Activated CD4-positive, alpha-beta memory T cell treated with anti-CD3 and anti-CD28 coated beads for 36 hours (primary cell): Measurements from ENCODE around the gene F13A1. TPM values are rescaled to one million over a fixed set of nuclear protein-coding genes. Genes with fewer than 3 reads are reported as not detected.

Experiments used
- CTCF ChIA-PET: fragments of 350-600 bp; sonication (Branson Sonifier 250); formaldehyde crosslinking; loops from one replicate; lab custom pipeline; 2021; ENCODE audit warnings: antibody characterized with exemption, inconsistent platforms; lab: Charles Lee
- POLR2A ChIA-PET: fragments of 350-600 bp; sonication (Branson Sonifier 250); formaldehyde crosslinking; loops from one replicate; lab custom pipeline; 2021; ENCODE audit warnings: antibody characterized with exemption; lab: Charles Lee
- DNase-seq: peaks from one replicate; pipeline ENCODE4 v3.0.0-alpha.2; 2020
- H3K27ac Mint-ChIP-seq: one replicate; pipeline ENCODE4 v1.8.0; 2021; ENCODE audit warnings: mixed read lengths
- H3K27me3 Mint-ChIP-seq: one replicate; pipeline ENCODE4 v1.8.0; 2021; ENCODE audit warnings: mixed read lengths
- H3K36me3 Mint-ChIP-seq: one replicate; pipeline ENCODE4 v1.8.0; 2021; ENCODE audit warnings: mixed read lengths
- H3K4me1 Mint-ChIP-seq: one replicate; pipeline ENCODE4 v1.8.0; 2021; ENCODE audit warnings: low read depth, mixed read lengths
- H3K4me3 Mint-ChIP-seq: one replicate; pipeline ENCODE4 v1.8.0; 2021; ENCODE audit warnings: mild to moderate bottlenecking, mixed read lengths
- H3K9me3 Mint-ChIP-seq: one replicate; pipeline ENCODE4 v1.8.0; 2021; ENCODE audit warnings: mixed read lengths
- intact Hi-C: fragments of 100-400 bp; cut with micrococcal nuclease; formaldehyde crosslinking; loops from one replicate; pipeline ENCODE4 v1.15.1; 2023
- total RNA-seq, 2 experiments: library from RNA; stranded (reverse); gene quantifications; one replicate each; pipeline ENCODE4 v1.2.3, GENCODE V29; 2021

The F13A1 gene
- total RNA-seq, 2 experiments from 2014 or later: not detected

DNA sequence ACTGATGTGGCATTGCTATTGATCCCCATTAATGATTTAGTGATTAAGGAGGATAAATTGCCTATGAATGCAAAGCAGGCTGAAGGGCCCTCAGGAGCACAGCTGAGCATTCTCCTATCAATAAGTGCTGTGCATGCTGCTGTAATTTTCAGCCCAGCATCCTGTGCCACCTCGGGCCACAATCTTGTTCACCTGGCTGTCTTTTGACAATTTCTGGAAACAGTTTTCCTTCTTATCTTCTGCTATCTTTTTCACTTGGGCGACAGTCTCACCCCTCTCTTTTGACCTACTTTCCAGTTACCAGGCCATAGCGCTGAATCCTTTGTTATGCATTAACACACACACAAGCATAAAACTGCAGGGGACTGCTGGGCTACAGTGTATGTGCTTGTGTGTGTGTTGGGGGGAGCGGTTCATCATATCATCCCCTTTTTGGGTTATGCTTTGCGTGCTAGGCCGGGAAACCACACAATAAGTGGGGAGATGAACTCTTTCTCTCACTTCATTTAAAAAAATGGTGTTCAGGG is 60.2 kb downstream of the F13A1 start:
- POLR2A ChIA-PET: no interaction called here
- H3K9me3 Mint-ChIP-seq: no peaks in the 10 kb centered on the region
- H3K27me3 Mint-ChIP-seq: no peaks in the 10 kb centered on the region
- CTCF ChIA-PET: no interaction called here
- intact Hi-C loops: no loop called here
- no peak overlapping the region for H3K4me3 Mint-ChIP-seq
- no peak for DNase-seq
- H3K27ac Mint-ChIP-seq: no peak overlapping the region
- no peaks in the 10 kb centered on the region for H3K36me3 Mint-ChIP-seq
- no peaks in the 10 kb centered on the region for H3K4me1 Mint-ChIP-seq

GRCh38 chr6:6256886-6257285 is 63.6 kb downstream of the F13A1 start:
- CTCF ChIA-PET: no interaction called here
- POLR2A ChIA-PET: no interaction called here
- no peak for DNase-seq
- intact Hi-C loops: no loop called here
- Mint-ChIP-seq H3K4me3 (no peak overlapping the region), H3K36me3 (no peaks in the 10 kb centered on the region), H3K27ac (no peak overlapping the region), H3K27me3 (peaks cover 1% of the 10 kb centered on the region), H3K9me3 (no peaks in the 10 kb centered on the region), H3K4me1 (no peaks in the 10 kb centered on the region)

- ChIA-PET CTCF (no interaction called here), POLR2A (no interaction called here)
- intact Hi-C loops: no loop called here
- DNase-seq: no peak
- no peak overlapping the region for H3K27ac Mint-ChIP-seq
- no peaks in the 10 kb centered on the region for H3K4me1 Mint-ChIP-seq
- H3K4me3 Mint-ChIP-seq: no peak overlapping the region
- H3K27me3 Mint-ChIP-seq: peaks cover 4% of the 10 kb centered on the region
- H3K36me3 Mint-ChIP-seq: no peaks in the 10 kb centered on the region
- no peaks in the 10 kb centered on the region for H3K9me3 Mint-ChIP-seq
These were observed 64.2 kb downstream of the F13A1 start for GRCh38 chr6:6256259-6256658.

- no peaks in the 10 kb centered on the region for H3K36me3 Mint-ChIP-seq
- H3K27me3 Mint-ChIP-seq: peaks cover 18% of the 10 kb centered on the region
- intact Hi-C loops: no loop called here
- no peak for DNase-seq
- no peaks in the 10 kb centered on the region for H3K4me1 Mint-ChIP-seq
- H3K9me3 Mint-ChIP-seq: no peaks in the 10 kb centered on the region
- no peak overlapping the region for H3K27ac Mint-ChIP-seq
- CTCF ChIA-PET: no interaction called here
- H3K4me3 Mint-ChIP-seq: no peak overlapping the region
- POLR2A ChIA-PET: no interaction called here
These were observed 68.7 kb downstream of the F13A1 start for GRCh38 chr6:6251555-6252280.

DNA sequence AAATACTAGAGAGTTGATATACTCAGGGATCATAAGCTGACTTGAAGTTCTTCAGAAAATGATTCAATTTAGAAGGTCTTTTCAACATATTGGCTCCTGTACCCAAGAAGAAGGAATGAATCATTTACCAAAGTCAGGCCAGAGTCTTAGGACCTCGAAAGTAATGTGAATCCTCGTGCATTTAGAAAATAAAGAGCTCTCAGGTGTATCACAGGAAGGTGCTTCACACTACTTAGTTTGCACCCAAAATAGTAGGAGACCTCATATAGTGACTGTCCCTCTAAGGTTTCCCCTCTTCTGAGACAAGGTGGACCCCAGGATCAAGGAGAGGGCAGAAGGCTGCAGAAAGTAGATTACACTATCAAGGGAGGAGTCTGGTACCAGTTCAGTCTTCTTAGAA is 71.8 kb downstream of the F13A1 start:
- H3K27ac Mint-ChIP-seq: no peak overlapping the region
- ChIA-PET POLR2A (no interaction called here), CTCF (no interaction called here)
- H3K4me3 Mint-ChIP-seq: no peak overlapping the region
- DNase-seq: no peak
- no peaks in the 10 kb centered on the region for H3K4me1 Mint-ChIP-seq
- H3K27me3 Mint-ChIP-seq: peaks cover 18% of the 10 kb centered on the region
- H3K9me3 Mint-ChIP-seq: no peaks in the 10 kb centered on the region
- H3K36me3 Mint-ChIP-seq: no peaks in the 10 kb centered on the region
- intact Hi-C loops: no loop called here

- Mint-ChIP-seq H3K9me3 (no peaks in the 10 kb centered on the region), H3K4me3 (no peak overlapping the region), H3K27me3 (peaks cover 15% of the 10 kb centered on the region), H3K36me3 (no peaks in the 10 kb centered on the region), H3K27ac (no peak overlapping the region), H3K4me1 (no peaks in the 10 kb centered on the region)
- no peak for DNase-seq
- intact Hi-C loops: no loop called here
- CTCF ChIA-PET: no interaction called here
- POLR2A ChIA-PET: no interaction called here
These were observed 73.9 kb downstream of the F13A1 start for GRCh38 chr6:6246544-6246943.

GRCh38 chr6:6244624-6245023 is 75.8 kb downstream of the F13A1 start:
- POLR2A ChIA-PET: no interaction called here
- intact Hi-C loops: no loop called here
- Mint-ChIP-seq H3K36me3 (no peaks in the 10 kb centered on the region), H3K27me3 (peaks cover 7% of the 10 kb centered on the region), H3K9me3 (no peaks in the 10 kb centered on the region), H3K4me1 (no peaks in the 10 kb centered on the region), H3K4me3 (no peak overlapping the region), H3K27ac (no peak overlapping the region)
- DNase-seq: no peak
- CTCF ChIA-PET: no interaction called here

GRCh38 chr6:6243846-6244245 is 76.6 kb downstream of the F13A1 start:
- Mint-ChIP-seq H3K9me3 (no peaks in the 10 kb centered on the region), H3K36me3 (no peaks in the 10 kb centered on the region), H3K27me3 (peaks cover 3% of the 10 kb centered on the region), H3K27ac (no peak overlapping the region), H3K4me1 (no peaks in the 10 kb centered on the region), H3K4me3 (no peak overlapping the region)
- intact Hi-C loops: no loop called here
- POLR2A ChIA-PET: no interaction called here
- CTCF ChIA-PET: no interaction called here
- DNase-seq: no peak

DNA sequence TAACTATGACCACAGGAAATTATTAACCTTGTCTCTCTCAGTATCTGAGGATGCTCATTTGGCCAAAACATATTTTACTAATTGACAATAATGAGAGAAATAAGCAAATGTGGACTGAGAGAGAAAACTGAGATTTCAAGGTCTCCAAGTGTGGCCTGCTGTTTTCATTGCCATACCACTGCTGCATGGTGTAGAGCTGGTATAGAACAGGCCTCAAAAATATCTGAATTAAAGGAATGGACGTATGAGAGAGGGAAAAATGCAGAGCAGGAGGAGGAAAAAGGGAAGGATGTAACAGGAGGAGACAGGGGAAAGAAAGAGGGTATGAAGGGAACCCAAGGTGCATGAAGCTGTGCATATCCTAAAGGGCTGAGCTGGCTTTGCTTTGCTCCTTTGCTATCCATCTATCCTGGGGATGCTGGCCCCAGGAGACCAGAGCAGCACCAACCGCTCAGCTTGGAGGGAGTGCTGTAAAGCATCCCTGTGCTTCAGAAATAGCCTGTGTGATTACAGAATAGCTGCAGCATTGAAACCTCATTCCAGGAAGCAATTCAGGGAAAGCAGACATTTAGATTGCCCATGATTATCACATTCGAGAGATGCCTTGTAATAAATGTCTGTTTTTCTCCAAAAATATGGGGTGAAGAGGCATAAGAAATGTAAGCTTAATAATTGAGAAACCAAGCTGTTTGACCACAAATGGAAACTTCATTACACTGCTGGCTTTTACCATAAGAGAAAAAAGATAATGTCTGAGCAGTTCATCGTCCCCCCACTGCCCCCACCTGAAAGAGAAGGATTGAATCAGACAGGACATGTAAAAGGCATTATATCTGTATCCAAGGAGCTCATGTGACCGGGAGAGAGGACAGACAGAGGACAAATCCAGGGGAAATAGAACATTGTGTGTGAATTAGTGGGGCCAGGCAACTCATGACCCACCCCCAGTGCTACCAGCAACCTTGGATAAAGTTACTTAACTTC is 80.6 kb downstream of the F13A1 start:
- CTCF ChIA-PET: no interaction called here
- intact Hi-C loops: no loop called here
- no peaks in the 10 kb centered on the region for H3K4me1 Mint-ChIP-seq
- no peak for DNase-seq
- H3K27ac Mint-ChIP-seq: no peak overlapping the region
- POLR2A ChIA-PET: no interaction called here
- H3K9me3 Mint-ChIP-seq: no peaks in the 10 kb centered on the region
- no peak overlapping the region for H3K4me3 Mint-ChIP-seq
- no peaks in the 10 kb centered on the region for H3K27me3 Mint-ChIP-seq
- no peaks in the 10 kb centered on the region for H3K36me3 Mint-ChIP-seq

DNA sequence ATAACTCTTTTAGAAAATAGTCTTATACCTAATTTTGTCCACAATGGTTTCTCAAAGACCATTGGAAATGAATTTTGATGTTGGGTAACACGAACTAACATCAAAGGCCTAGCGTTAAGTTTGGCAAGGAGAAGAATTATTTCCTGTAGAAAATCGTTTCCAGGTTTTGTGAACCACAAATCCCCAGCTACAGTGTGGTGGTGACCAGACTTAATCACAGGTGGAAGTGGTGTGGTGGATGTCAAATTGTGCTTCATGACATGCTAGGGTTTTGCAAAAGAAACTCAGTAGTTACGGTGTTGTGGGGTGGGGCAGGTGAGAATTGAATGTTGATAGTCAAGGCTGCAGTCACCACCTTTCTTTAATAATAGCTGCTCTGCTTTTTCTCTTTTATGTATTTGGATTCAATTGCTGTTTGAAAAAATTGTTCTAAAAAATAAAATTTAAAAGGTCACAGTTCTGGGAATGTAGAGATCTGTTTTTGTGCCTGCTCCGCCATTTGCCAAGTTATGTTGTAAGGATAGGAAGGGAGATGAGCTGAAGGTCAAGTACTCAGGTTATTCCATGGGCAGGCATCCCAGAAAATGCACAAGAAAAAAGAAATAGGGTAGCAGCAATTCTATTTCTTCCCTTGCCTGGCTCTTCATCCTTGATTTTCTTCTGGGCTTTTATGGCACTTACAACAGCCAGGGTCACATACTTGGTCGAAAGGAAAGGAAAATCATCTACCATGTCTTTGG is 83.6 kb downstream of the F13A1 start:
- intact Hi-C loops: no loop called here
- no peaks in the 10 kb centered on the region for H3K9me3 Mint-ChIP-seq
- DNase-seq: no peak
- CTCF ChIA-PET: interaction anchor here (0.6 kb wide), 1 partner anchor 700 kb away, joined by 6 read pairs; no protein-coding TSS in a partner anchor
- no peak overlapping the region for H3K27ac Mint-ChIP-seq
- no peaks in the 10 kb centered on the region for H3K4me1 Mint-ChIP-seq
- no peaks in the 10 kb centered on the region for H3K27me3 Mint-ChIP-seq
- no peak overlapping the region for H3K4me3 Mint-ChIP-seq
- no peaks in the 10 kb centered on the region for H3K36me3 Mint-ChIP-seq
- POLR2A ChIA-PET: no interaction called here

DNA sequence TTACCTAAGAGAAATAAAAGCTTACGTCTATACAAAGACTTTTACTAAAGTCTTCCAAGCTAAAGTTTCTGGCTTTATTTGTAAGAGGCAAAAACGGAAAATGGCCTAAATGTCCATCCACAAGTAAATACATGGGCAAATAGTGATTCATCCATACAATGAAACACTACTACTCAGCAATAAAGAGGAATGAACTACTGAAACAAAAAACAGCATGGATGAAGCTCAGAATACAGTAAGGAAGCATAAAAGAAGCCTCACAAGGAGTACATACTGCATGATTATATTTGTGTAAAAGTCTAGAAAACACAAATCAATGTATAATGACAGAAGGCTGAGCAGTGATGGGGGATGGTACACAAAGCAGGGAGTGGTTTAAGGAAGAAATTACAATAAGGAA is 84.7 kb downstream of the F13A1 start:
- Mint-ChIP-seq H3K4me1 (no peaks in the 10 kb centered on the region), H3K36me3 (no peaks in the 10 kb centered on the region), H3K9me3 (no peaks in the 10 kb centered on the region), H3K27ac (no peak overlapping the region), H3K4me3 (no peak overlapping the region), H3K27me3 (peaks cover 2% of the 10 kb centered on the region)
- POLR2A ChIA-PET: no interaction called here
- CTCF ChIA-PET: no interaction called here
- DNase-seq: no peak
- intact Hi-C loops: no loop called here

GRCh38 chr6:6234963-6235362 is 85.5 kb downstream of the F13A1 start:
- ChIA-PET CTCF (no interaction called here), POLR2A (no interaction called here)
- DNase-seq: no peak
- Mint-ChIP-seq H3K4me1 (no peaks in the 10 kb centered on the region), H3K27ac (no peak overlapping the region), H3K4me3 (no peak overlapping the region), H3K9me3 (no peaks in the 10 kb centered on the region), H3K36me3 (no peaks in the 10 kb centered on the region), H3K27me3 (peaks cover 2% of the 10 kb centered on the region)
- intact Hi-C loops: no loop called here
